NCI-H524 (cell line): Measurements from ENCODE around the gene LKAAEAR1.
A peak's percentile ranks its signal among the peaks of the same experiment; 100 is the strongest.

Source experiments
- DNase-seq, 2 experiments: peaks; one replicate each; lab custom pipeline; 2025; lab: John Stamatoyannopoulos, UW

LKAAEAR1 gene

GRCh38 chr20:64111841-64112641 lies 27.8 kb upstream of the LKAAEAR1 start:
- no peak for DNase-seq

- DNase-seq: no peak
Observed at GRCh38 chr20:64110411-64111068, 26.3 kb upstream of the LKAAEAR1 start.

DNA sequence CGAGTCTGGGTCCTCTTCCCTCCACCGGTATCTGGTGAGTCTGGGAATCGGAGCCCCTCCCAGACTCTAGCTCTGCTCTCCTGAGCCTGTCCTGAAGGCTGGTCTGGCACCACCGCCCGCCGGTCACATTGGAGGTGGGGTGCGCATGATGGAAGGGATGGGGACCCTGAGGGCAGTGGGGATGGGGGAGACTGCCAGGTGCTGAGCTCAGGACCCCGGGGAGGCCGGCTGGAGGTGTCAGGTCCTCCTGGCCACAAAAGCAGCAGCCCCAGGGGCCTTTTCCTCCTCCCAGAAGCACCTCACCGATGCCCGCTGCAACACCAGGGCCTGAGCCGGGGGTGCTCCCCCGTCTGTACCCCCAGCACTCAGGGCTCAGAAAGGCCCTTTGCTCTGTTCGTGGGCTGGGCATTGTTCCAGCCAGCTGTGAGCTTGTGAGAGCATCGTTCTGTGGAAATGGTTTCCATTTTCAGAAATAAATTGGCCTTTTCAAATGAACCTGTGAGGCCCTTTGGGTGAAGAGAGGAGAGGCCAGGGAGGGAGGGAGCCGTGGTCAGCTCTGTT lies 25.7 kb upstream of the LKAAEAR1 start:
- DNase-seq: no peak

DNA sequence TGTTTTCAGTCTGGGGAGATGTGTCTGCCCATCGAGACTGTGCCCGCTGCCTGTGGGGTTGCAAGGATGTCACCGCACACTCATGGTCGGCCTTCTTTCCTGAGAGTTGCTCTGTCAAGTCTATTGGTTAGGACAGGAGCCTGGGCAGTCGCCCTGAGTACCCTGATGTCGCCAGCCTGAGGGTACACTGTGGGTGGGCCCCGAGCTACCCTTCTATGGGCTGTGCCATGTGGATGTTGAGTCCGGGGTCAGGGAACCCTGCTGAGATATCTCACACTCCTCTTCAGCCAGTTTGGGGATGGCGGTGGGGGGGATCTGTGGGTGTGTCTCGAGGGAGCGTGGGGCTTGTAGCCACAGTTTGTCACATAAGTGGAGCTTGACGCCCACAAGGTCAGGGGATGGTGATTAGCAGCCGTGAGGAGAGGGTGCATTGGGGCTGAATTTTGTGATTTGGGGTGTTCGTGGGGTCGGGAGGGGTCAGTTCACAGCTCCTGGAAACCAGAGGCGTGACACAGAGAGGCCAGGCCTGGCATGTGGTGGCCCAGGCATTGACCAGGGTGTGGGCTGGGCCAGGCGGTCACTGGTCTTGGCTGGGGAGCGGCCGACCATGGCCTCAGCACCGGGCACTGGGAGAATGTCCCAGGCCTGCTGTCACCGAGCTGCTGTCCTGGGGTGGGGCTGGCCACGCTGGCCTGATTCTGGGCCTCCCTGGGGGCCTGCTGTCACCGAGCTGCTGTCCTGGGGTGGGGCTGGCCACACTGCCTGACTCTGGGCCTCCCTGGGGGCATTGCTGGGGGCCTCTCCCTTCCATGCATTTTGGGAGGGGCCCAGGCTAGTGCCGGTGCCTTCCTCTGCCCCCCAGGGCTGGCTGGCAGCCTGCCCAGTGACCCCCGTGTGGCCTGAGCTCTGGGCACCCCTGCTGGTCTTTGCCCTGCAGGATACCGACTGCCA lies 24.8 kb upstream of the LKAAEAR1 start:
- no peak for DNase-seq

DNA sequence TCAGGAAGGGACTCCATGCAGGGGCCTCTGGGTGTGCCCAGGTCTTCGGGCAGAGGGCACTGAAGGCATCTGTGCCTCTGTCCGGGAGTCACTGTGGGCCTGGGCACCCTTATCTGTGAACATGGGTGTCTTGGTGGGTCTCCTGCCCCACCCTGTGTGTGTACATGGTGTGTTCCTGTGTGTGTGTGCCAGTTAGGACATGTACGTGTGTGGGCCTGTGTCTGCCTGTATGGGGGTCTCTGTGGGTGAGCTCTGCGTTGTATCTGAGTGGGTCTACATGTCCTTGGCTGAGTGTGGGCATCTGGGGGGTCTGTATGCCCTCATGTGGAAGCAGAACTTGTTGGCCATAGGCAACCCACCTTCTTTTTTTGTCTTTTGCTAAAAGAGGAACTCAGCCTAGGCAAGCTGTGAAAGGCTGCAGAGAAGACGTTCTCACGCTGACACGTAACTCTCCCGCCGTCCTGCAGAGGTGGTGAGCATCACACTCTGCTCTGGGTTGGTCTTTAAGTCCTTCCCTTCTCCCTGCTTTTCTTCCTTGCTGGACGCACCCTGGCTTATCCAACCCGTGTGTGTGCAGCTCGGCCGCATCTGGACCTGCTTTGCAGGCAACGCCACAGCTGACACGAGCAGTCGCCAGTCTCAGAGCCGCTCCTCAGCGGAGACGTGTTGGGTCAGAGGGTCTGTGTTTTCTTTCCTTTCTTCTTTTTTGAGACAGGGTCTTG lies 23.7 kb upstream of the LKAAEAR1 start:
- no peak for DNase-seq

GRCh38 chr20:64106981-64107735 lies 23.0 kb upstream of the LKAAEAR1 start, which contains the start of gene NPBWR2:
NPBWR2 (minus strand) TSS chr20:64107565; CDS start chr20:64106831, 734 bp downstream.
- DNase-seq: no peak

DNA sequence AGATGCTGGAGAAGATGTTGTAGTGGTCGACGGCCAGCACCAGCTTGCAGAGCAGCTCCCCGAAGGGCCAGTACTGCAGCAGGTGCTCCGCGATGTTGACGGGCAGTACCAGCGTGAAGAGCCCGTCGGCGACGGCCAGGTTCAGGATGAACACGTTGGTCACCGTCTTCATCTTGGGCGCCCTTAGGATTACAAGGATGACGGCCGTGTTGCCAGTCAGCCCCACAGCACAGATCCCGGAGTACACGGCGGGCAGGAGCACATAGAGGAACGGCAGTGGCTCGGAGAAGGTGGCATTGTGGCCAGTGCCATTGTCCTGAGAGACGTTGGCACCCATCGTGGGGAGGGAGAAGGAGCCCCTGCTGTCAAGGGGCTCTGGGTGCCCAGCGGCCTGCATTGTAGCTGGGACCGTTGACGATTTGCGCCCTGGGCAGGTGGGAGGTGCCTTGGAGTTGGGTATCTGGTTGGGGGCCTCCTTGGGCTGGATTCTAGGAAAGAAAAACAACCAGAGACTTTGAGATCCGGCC lies 22.3 kb upstream of the LKAAEAR1 start:
- DNase-seq: no peak

DNA sequence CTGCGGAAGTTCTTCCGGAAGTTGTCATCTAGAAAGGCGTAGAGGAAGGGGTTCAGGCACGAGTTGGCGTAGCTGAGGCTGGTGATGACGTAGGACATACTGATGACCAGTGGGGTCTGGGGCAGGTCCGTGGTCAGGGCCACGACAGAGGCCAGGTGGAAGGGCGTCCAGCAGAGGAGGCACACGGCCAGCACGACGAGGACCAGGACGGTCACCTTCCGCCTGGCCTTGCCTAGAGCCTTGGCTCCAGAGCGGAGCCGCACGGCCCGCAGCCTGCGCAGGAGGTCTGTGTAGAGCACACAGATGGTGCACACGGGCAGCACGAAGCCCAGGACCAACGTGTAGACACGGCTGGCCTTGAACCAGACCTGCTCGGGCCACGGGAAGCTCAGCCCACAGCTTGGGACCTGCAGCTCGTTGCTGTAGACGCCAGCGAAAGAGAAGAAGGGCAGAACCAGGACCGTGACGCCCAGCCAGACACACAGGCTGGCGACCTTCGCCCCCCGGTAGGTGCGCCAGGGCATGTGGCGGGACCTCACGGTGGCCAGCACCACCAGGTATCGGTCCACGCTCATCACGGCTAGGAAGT lies 21.7 kb upstream of the LKAAEAR1 start:
- DNase-seq: no peak

- DNase-seq: no peak
Observed at GRCh38 chr20:64104667-64105451, 20.7 kb upstream of the LKAAEAR1 start.

DNA sequence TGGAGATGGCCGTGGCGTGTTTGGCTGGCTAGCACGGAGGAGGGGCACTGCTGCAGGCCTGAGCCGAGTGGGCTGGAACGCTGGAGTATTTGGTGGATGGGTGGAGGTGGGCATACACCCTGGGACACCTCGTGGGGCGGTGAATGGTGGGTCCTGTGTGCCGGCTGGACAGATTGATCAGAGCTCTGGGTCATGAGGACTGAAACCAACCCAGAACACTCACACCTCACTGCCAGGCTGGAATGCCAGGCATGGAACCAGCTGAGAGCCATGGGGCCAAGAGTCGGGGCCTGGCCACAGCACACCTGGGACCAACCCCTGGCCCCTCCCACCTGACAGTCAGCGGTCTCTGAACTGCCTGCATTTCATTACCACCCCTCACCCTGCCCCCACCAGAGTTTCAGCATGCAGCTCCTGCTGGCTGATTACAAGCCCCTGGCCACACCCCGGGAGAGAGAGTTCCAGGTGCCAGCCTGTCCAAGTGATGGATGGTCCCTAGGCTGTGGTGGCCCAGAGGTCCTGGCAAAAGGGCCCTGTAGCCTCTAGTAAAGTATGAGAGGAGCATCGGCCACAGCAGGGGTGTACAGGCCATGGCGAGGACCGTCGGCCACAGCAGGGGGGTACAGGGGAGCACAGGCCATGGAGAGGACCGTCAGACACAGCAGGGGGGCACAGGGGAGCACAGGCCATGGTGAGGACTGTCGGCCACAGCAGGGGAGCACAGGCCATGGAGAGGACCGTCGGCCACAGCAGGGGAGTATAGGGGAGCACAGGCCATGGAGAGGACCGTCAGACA lies 19.9 kb upstream of the LKAAEAR1 start:
- DNase-seq: no peak

GRCh38 chr20:64102647-64103354 lies 18.6 kb upstream of the LKAAEAR1 start:
- peak; percentile 66 to 82 for DNase-seq

DNA sequence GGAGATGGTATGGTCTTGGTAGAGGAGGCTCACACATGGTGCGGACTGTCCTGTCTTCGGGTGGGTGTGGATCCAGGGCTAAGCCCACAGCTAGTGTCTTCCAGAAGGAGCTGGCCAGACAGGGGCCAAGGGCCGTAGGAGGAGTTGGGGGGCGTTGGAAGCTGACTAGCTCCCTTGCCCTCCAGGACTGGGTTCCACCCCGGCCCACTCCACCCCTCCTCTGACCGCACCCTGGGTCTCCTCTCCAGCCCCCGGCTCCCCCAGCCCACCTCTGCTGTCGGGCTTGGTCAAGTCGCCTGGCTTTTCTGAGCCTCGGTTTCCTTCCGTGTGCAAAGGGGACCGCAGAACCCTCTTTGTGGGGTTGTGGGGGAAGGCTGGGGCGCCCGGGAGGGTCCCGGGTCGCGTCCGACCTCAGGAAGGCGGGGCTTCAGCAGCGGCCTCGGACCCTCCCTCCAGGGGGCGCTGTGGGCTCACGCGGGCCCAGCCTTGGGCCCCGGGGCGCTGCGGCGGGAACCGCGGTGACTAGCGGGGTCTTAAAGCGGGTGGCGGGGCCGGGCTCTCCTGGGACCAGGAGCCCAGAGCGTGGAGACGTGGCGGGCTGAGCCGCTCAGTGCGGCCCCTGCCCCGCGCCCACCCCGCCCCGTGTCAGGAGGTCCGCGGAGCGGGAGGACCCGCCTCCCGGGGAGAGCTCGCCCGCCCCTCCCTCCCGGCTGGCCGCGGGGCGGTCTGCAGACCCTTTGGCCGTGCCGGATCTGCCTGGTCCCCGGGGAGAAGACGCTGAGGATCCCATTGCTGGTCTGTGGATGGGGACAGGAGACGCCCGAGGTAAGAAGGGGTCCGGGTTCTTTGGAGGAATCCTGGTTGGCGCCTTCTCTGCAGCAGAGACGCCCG lies 17.8 kb upstream of the LKAAEAR1 start:
- DNase-seq: peak in 1 of 2 experiments; percentile 54

DNA sequence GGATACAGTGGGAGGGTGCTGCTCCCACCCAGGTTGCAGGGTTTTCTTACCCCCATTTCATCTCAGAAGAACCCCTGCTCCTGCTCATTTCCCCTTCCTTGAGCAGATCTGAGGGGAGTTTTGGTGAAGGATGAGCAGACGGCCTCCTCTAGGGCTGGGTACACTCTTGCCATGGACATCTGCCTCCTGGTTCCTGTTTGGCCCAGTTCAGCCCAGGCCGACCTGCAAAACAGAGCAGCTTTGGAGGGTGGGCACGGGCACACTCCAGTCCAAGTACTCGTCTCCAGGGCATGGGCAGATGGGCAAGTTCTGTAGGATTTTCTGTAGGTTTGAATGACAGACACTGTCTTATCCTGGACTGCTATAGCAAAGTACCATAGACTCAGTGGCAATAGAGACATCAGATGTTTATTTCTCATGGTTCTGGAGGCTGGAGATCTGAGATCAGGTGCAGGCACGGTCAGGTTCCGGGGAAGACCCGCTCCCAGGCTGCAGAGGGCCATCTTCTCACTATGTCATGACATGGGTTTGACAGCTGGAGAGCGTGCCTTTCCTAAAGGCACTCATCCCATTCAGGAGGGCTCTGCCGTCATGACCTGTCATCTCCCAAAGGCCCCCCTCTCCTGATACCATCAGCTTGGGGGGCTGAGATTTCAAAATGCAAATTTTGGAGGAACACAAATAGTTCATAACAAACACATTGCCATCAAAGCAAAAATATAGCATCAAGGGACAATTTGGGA lies 16.9 kb upstream of the LKAAEAR1 start:
- DNase-seq: no peak

- DNase-seq: no peak
Observed at GRCh38 chr20:64100566-64100888, 16.3 kb upstream of the LKAAEAR1 start.

- DNase-seq: no peak
Observed at GRCh38 chr20:64099880-64100565, 15.8 kb upstream of the LKAAEAR1 start.
